WERI-Rb-1 (cell line): ENCODE measurements around the gene FAM240B.

Experiments used
- DNase-seq: peaks from one replicate; pipeline ENCODE4 v3.0.0-alpha.2; 2020
- H3K27ac ChIP-seq: fragments of 250-450 bp; sonication (Bioruptor Pico); 2 replicates; pipeline ENCODE4 v1.5.1; 2020; ENCODE audit warnings: mild to moderate bottlenecking, moderate library complexity
- H3K27me3 ChIP-seq: fragments of 250-450 bp; sonication (Bioruptor Pico); 2 replicates; pipeline ENCODE4 v1.5.1; 2021; ENCODE audit warnings: mild to moderate bottlenecking, low read depth, moderate library complexity; ENCODE audit not compliant: insufficient read depth, severe bottlenecking
- H3K36me3 ChIP-seq: fragments of 250-450 bp; sonication (Bioruptor Pico); 2 replicates; pipeline ENCODE4 v1.5.1; 2020; ENCODE audit warnings: mild to moderate bottlenecking, moderate library complexity
- H3K4me3 ChIP-seq: 2 replicates; pipeline ENCODE4 v1.5.1; 2011; ENCODE audit warnings: low read depth, mild to moderate bottlenecking, control low read depth, low read length
- H3K9me3 ChIP-seq: fragments of 250-450 bp; sonication (Bioruptor Pico); 2 replicates; pipeline ENCODE4 v1.5.1; 2021; ENCODE audit warnings: mild to moderate bottlenecking, moderate library complexity; ENCODE audit not compliant: severe bottlenecking
- TF ChIP-seq, protein P1 (sequence below): IDR thresholded peaks from 2 replicates; pipeline ENCODE4 v1.5.1; 2011; ENCODE audit warnings: low read depth, mild to moderate bottlenecking, control low read depth, inconsistent platforms, low read length

The FAM240B gene

GRCh38 chr9:38747941-38748340 lies 28.0 kb upstream of the FAM240B start:
- no peak overlapping the region for H3K27ac ChIP-seq
- no peaks in the 10 kb centered on the region for H3K9me3 ChIP-seq
- TF ChIP-seq, protein P1, sequence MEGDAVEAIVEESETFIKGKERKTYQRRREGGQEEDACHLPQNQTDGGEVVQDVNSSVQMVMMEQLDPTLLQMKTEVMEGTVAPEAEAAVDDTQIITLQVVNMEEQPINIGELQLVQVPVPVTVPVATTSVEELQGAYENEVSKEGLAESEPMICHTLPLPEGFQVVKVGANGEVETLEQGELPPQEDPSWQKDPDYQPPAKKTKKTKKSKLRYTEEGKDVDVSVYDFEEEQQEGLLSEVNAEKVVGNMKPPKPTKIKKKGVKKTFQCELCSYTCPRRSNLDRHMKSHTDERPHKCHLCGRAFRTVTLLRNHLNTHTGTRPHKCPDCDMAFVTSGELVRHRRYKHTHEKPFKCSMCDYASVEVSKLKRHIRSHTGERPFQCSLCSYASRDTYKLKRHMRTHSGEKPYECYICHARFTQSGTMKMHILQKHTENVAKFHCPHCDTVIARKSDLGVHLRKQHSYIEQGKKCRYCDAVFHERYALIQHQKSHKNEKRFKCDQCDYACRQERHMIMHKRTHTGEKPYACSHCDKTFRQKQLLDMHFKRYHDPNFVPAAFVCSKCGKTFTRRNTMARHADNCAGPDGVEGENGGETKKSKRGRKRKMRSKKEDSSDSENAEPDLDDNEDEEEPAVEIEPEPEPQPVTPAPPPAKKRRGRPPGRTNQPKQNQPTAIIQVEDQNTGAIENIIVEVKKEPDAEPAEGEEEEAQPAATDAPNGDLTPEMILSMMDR = no peak
- no peak overlapping the region for H3K4me3 ChIP-seq
- no peak for DNase-seq
- H3K27me3 ChIP-seq = no peaks in the 10 kb centered on the region
- H3K36me3 ChIP-seq = no peaks in the 10 kb centered on the region

- no peaks in the 10 kb centered on the region for H3K27me3 ChIP-seq
- no peaks in the 10 kb centered on the region for H3K9me3 ChIP-seq
- no peaks in the 10 kb centered on the region for H3K36me3 ChIP-seq
- no peak overlapping the region for H3K27ac ChIP-seq
- TF ChIP-seq, protein P1 = no peak
- no peak for DNase-seq
- H3K4me3 ChIP-seq = no peak overlapping the region
Observed at GRCh38 chr9:38747067-38747466, 27.1 kb upstream of the FAM240B start.

DNA sequence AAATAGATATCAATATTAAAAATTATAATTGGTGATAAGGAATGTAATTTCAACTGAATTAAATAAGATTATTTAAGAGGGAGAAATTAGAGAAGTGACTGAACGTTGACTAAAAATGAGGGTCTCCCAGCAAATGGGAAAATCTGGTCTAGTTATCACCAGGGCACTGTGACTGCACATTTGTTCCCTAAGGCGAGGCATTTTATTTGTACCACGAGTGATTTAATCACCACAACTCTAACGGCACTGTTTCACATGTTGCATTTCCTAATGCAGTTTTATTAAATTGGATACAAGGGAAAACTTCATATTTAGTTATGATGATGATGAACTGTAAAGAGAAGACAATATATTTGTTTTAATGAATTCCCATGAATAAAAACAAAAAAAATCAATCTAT lies 26.4 kb upstream of the FAM240B start:
- Histone ChIP-seq H3K27ac (no peak overlapping the region), H3K36me3 (no peaks in the 10 kb centered on the region), H3K9me3 (no peaks in the 10 kb centered on the region), H3K4me3 (no peak overlapping the region), H3K27me3 (no peaks in the 10 kb centered on the region)
- TF ChIP-seq, protein P1 = no peak
- DNase-seq = no peak

GRCh38 chr9:38744484-38744883 lies 24.6 kb upstream of the FAM240B start:
- TF ChIP-seq, protein P1 = no peak
- no peaks in the 10 kb centered on the region for H3K36me3 ChIP-seq
- no peak for DNase-seq
- H3K9me3 ChIP-seq = no peaks in the 10 kb centered on the region
- no peaks in the 10 kb centered on the region for H3K27me3 ChIP-seq
- no peak overlapping the region for H3K4me3 ChIP-seq
- no peak overlapping the region for H3K27ac ChIP-seq

- Histone ChIP-seq H3K36me3 (no peaks in the 10 kb centered on the region), H3K27ac (no peak overlapping the region), H3K4me3 (no peak overlapping the region), H3K9me3 (no peaks in the 10 kb centered on the region), H3K27me3 (no peaks in the 10 kb centered on the region)
- TF ChIP-seq, protein P1 = no peak
- no peak for DNase-seq
Observed at GRCh38 chr9:38737246-38737645, 17.3 kb upstream of the FAM240B start.

GRCh38 chr9:38734831-38735230 lies 14.9 kb upstream of the FAM240B start:
- DNase-seq = no peak
- TF ChIP-seq, protein P1 = no peak

More at GRCh38 chr9:38734831-38735230, 14.9 kb upstream of the FAM240B start:
- Histone ChIP-seq H3K27me3 (no peaks in the 10 kb centered on the region), H3K27ac (no peak overlapping the region), H3K9me3 (no peaks in the 10 kb centered on the region), H3K36me3 (no peaks in the 10 kb centered on the region), H3K4me3 (no peak overlapping the region)
